GM12873 (cell line): ENCODE results near the gene FAIM2.

Experiments
- CTCF ChIP-seq: IDR thresholded peaks from 2 replicates; pipeline ENCODE4 v1.5.1; 2012; ENCODE audit warnings: low read depth, mild to moderate bottlenecking, moderate library complexity, low read length, control low read depth; ENCODE audit not compliant: insufficient read depth; ENCODE audit errors: missing control alignments

Gene FAIM2

GRCh38 chr12:49885663-49886461 lies 17.8 kb downstream of the FAIM2 start:
- no peak for TF ChIP-seq CTCF

- TF ChIP-seq CTCF: no peak
These were observed 18.6 kb downstream of the FAIM2 start for GRCh38 chr12:49885118-49885517.

- TF ChIP-seq CTCF: no peak
These were observed 20.7 kb downstream of the FAIM2 start for GRCh38 chr12:49882851-49883464.

GRCh38 chr12:49882248-49882850 lies 21.4 kb downstream of the FAIM2 start:
- no peak for TF ChIP-seq CTCF

GRCh38 chr12:49881415-49882247 lies 22.1 kb downstream of the FAIM2 start:
- TF ChIP-seq CTCF: no peak

GRCh38 chr12:49880756-49881414 lies 22.8 kb downstream of the FAIM2 start:
- TF ChIP-seq CTCF: no peak
